ENCODE data around the gene PPP3R2. TPM values are rescaled to one million over a fixed set of nuclear protein-coding genes. Genes with fewer than 3 reads are reported as not detected.

Gene PPP3R2
- total RNA-seq, 1 donor from 2014 or later = not detected

Other genes with a start within 250 kb of the PPP3R2 start
- 0.07 TPM in 1 of 2 replicates, not detected in the other for gene BAAT, start 210.0 kb downstream of the PPP3R2 start, total RNA-seq
- 18.6 and 19.8 TPM in 2 replicates for gene MRPL50, start 196.4 kb downstream of the PPP3R2 start, total RNA-seq
- 11.7 and 12.7 TPM in 2 replicates for gene ZNF189, start 196.1 kb downstream of the PPP3R2 start, total RNA-seq
- gene ALDOB, start 159.2 kb downstream of the PPP3R2 start, total RNA-seq = not detected in 2 replicates
- 37.9 and 43.8 TPM in 2 replicates for gene RNF20, start 61.1 kb downstream of the PPP3R2 start, total RNA-seq
- not detected in 2 replicates for gene GRIN3A, start 143.7 kb upstream of the PPP3R2 start, total RNA-seq

All from activated CD4-positive, alpha-beta T cell treated with anti-CD3 and anti-CD28 coated beads, Interleukin-2, amount 10 ng/mL, durations not matched to agents 24 days and 14 days (primary cell).